Ramos (cell line): Measurements from ENCODE around the gene SLC43A2.
"Not testable (repeated sequence)": the region's sequence is repeated elsewhere in the genome, so short reads cannot be mapped to it uniquely, and the experiment has no call there.

Experiments used
- in situ Hi-C: fragments of 300-500 bp; cut with MboI; formaldehyde crosslinking; loops from one replicate; pipeline ENCODE4 v1.14.3; 2022; ENCODE audit warnings: low sequenced_read_pairs; ENCODE audit not compliant: unreplicated experiment

The SLC43A2 gene

GRCh38 chr17:1592751-1593629 is 35.6 kb downstream of the SLC43A2 start:
- in situ Hi-C loops: no loop called here

DNA sequence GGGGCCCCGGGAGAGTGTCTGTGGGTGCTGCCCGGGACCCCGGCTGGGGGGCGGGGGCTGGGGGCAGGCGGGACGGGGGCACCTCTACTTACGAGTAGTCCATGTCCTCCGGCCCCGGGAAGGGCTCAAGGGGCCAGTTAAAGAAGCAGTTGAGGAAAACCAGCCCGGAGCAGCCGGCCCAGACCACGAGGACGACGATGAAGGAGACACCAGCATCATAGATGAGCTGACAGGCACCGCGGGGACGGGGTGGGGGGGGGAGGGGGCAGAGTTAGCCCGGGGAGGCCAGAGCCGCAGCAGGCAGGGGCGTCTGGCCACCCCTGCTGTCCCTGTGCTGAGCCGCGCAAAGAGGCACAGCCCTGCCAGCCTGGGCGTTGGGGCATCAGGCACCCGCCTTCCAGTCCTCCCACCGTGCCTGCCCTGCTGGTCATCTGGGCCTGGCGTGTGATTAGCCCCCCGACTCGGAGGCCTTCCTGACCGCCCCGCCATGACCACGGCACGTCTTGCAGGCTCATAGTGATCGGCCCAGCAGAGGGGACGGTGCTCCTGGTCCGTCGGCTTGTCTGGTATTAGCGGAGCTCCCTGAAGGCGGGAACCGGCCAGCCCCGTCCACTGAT is 37.1 kb downstream of the SLC43A2 start:
- in situ Hi-C loops: no loop called here

DNA sequence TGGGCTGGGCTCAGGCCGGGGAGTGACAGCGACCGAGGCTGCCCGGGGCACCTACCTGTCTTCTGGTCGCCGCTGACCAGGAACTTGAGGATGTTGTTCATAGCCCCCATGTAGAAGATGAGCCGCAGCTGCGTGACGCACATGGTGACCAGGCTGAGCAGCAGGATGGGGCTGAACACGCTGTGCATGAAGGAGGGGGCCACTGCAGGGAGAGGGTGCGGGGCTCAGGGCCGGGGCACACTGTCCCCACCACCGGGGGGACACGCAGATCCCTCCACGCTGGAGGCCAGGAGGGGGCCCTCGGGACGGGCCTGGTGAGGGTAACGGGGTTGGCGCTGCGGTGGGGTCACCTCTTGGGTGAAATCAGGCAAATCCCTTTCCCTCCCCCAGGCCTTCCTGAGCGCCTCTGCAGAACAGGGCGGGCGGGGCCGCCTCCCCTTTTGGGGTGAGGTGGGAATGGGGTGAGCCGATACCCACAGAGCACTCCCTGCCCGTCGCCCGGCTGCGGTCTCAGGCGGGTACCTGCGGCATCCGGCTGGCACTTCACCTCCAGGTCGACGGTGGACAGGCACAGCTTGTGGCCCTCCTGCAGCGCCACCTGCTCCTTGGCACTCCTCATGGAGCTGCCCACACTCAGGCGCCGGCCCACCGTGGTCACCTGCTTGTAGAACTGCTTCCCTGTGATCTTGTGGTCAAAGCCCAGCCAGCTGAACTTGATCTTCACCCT is 37.7 kb downstream of the SLC43A2 start:
- in situ Hi-C loops: no loop called here

GRCh38 chr17:1590029-1590746 is 38.4 kb downstream of the SLC43A2 start:
- in situ Hi-C loops: no loop called here

DNA sequence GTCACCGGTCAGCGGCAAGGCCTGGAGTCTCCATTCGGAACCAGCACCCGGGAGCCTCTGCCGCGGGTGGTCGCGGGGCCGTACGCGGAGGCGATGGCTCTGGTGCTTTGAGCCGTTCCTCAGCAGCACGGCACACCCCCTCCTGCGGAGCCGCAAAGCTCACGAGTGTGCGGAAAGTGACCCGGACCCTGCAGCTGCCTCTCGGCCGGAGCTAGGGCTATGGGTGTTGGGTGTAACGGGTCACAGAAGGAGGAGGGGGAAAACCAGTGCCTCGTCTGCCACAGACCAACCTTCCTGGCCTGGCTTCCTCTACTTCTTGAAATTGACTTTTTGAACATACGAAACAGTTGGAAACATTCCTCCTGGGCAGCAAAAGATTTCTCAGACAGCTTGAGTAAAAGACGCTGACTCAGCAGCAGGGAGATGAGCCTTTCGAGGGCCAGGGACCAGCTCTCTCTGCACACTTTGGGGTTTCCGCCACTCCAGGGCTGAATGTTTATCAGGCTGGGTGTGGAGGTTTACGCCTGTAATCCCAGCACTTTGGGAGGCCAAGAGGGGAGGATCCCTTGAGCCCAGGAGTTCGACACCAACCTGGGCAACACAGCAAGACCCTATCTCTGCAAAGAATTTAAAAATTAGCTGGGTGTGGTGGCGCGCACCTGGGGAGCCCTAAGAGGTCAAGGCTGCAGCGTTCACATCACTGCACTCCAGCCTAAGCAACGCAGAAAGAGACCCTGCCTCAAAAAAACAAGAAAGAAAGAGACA is 39.6 kb downstream of the SLC43A2 start:
- in situ Hi-C loops: no loop called here

DNA sequence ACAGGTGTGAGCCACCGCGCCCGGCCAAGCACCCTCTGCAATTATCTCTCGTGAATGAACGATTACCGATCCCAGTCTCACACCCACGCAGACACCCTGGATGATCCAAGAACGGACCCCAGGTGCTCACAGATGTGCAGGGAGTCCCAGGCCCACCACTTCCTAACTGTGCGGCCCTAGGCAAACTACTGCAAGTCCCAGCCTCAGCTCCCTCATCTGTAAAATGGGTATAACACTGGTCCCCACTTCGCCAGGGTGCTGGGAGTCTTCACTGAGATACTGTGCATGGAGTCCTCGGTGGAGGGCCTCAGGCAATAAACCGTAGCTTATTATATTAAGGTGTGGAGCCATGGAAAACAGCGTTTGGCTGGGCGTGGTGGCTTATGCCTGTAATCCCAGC is 44.5 kb downstream of the SLC43A2 start:
- in situ Hi-C loops: no loop called here

DNA sequence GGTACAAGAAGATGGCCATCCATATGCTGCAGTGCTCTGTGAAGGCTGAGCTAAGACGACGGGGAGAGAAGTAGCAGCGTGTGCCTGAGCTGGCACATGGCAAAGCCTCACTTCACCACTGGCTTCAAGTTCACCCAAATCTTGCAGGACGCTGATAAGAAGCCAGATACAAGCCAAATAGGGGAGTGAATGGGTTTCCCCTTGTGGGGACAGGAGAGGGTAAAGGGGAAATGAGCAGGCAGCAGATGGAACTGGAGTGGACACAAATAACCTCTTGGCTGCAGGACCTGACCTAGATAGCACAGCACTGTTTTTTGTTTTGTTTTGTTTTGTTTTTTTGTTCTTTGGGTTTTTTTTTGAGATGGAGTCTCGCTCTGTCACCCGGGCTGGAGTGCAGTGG is 45.1 kb downstream of the SLC43A2 start:
- in situ Hi-C loops: no loop called here

GRCh38 chr17:1582374-1582773 is 46.3 kb downstream of the SLC43A2 start:
- in situ Hi-C loops: no loop called here

DNA sequence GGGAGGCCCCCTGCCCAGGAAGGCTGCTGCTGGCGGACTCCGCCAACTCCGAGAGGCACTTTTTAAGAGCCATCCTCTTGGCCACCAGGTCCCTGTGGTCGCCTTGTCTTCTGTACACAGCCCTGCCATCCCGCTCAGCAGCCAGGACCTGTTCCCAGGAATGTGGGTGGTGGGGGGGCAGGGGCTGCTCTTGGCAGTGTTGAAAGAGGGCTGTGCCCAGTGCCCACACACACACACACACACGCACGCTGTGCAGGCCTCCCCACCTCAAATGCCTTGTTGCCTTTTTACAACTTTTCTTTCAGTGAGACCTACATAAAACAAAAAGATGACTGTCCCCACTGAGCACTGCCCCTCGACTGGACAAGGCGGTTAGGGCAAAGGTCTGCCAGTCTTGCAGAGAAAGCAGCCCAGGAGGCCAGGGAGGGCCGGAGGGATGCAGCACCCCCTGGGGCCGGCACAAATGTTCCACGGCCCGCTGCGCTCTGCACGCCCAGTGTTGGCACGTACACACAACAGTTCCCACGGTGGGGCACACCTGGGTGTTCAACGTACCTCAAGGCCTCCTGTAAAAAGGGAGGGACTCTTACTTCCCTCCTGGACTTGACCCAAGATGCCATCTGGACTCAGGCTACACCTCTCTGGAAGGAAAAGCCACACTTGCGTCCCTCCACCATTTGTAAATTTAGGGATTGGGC is 47.5 kb downstream of the SLC43A2 start:
- in situ Hi-C loops: no loop called here

GRCh38 chr17:1578029-1578428 is 50.6 kb downstream of the SLC43A2 start:
- in situ Hi-C loops: loop anchor here (5.0 kb wide), 1 partner anchor 49 kb away; the partner anchor contains the start of gene SLC43A2

GRCh38 chr17:1577583-1578013 is 51.0 kb downstream of the SLC43A2 start:
- in situ Hi-C loops: loop anchor here (5.0 kb wide), 1 partner anchor 50 kb away; the partner anchor contains the start of gene SLC43A2

GRCh38 chr17:1577182-1577581 is 51.5 kb downstream of the SLC43A2 start:
- in situ Hi-C loops: loop anchor here (5.0 kb wide), 1 partner anchor 50 kb away; the partner anchor contains the start of gene SLC43A2

DNA sequence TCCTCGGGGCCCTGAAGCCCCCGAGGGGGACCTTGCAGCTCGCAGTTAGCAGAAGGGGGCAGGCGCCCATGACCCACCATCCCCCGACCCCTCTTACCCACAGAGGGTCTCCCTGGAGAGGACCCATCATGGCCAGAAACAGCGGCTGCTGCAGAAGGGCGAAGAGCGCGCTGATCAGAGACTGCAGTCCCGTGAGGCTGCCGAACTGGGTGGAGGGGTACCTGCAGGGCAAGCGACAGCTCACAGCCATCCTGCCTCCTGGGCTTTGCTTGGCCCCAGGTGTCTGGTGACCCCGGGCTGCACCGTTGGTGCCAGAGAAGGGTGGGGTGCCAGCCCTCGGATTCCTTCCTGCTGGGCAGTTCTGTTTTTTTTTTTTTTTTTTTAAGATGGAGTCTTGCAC is 52.1 kb downstream of the SLC43A2 start:
- in situ Hi-C loops: loop anchor here (5.0 kb wide), 1 partner anchor 51 kb away; the partner anchor contains the start of gene SLC43A2

DNA sequence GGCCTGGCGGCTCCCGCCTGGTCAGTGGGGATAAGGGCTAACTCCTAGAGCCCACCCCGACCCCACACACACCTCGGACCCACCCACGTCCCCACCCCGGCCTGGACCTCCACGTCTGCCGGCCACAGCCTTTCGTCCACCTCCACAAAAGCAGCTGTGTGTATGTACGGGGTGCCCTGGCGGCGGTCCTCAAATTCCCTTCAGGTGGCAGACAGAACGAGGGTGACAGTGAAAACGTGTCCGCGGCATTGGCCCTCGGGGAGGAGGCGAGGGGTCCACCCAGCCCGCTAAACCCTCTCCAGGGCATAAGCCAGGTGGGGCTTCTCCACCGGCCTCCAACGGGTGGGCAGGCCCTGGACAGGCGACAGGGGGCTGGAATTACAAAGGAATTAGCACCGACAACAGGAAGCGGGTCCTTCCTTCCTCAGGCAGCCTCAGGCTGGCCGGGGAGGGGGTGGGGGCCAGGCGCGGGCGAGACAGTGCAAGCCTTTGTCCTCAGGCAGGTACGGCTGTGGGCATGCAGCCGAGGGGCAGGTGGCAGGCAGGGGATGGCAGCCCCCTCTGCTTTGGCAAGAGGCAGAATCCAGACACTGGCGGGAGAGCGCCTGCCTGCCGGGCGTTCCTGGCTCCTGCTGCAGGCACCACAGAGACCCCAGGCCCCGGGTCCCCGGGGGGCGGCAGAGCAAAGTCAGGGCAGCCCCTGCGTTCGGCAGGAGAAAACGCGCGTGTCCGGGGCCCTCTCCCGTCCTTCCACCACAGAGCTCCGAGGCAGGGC is 53.8 kb downstream of the SLC43A2 start:
- in situ Hi-C loops: loop anchor here (5.0 kb wide), 1 partner anchor 52 kb away; the partner anchor contains the start of gene SLC43A2

- in situ Hi-C loops: no loop called here
Observed at GRCh38 chr17:1573932-1574696, 54.5 kb downstream of the SLC43A2 start.

- in situ Hi-C loops: not testable (repeated sequence)
Observed at GRCh38 chr17:1572646-1573045, 56.0 kb downstream of the SLC43A2 start.

DNA sequence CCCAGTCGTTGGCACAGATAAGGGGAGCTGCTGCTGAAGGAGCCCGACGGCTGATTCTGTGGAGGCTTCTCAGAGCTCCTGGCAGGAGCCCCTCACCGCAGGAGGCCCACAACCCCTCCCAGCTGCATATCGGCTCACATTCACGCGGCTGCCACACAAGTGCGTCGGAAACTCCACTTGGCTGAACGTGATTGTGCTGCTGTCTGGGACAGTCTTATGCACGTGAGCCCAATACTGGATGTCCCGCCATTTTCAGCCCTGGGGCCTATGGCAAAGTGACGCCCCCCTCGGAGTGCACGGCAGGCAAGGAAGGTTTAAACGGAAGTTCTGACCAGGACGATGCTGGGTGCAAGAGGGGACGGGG is 57.3 kb downstream of the SLC43A2 start:
- in situ Hi-C loops: no loop called here
